ENCODE data around the gene FAM236D. TPM values are rescaled to one million over a fixed set of nuclear protein-coding genes. Genes with fewer than 3 reads are reported as not detected.

FAM236D gene
- total and polyA plus RNA-seq, 2 donors (not counting 1 experiment from before 2014, with no cell fraction given), result not detected

Other genes starting within 250 kb of the FAM236D start
- 41.9 and 47.0 TPM in 2 replicates for gene HDAC8, start 235.4 kb downstream of the FAM236D start, total RNA-seq
- 13.0 and 13.3 TPM in 2 replicates for gene HDAC8, start 235.4 kb downstream of the FAM236D start, polyA plus RNA-seq
- 0.20 and 0.22 TPM in 2 replicates for gene PHKA1, start 93.9 kb downstream of the FAM236D start, total RNA-seq
- gene PHKA1, start 93.9 kb downstream of the FAM236D start, polyA plus RNA-seq, result 0.07 and 0.09 TPM in 2 replicates
- gene DMRTC1B, start 31.3 kb downstream of the FAM236D start, total RNA-seq, result 2.2 and 2.4 TPM in 2 replicates
- gene DMRTC1B, start 31.3 kb downstream of the FAM236D start, polyA plus RNA-seq, result 2.7 and 3.3 TPM in 2 replicates
- not detected in 2 replicates for gene FAM236B, start 25.6 kb downstream of the FAM236D start, total RNA-seq
- not detected in 2 replicates for gene FAM236B, start 25.6 kb downstream of the FAM236D start, polyA plus RNA-seq
- not detected in 2 replicates for gene FAM236C, start 104.4 kb upstream of the FAM236D start, total RNA-seq
- gene FAM236C, start 104.4 kb upstream of the FAM236D start, polyA plus RNA-seq, result not detected in 2 replicates
- gene FAM236A, start 130.0 kb upstream of the FAM236D start, total RNA-seq, result not detected in 2 replicates
- gene FAM236A, start 130.0 kb upstream of the FAM236D start, polyA plus RNA-seq, result not detected in 2 replicates
- gene DMRTC1, start 135.6 kb upstream of the FAM236D start, total RNA-seq, result 0.34 and 0.66 TPM in 2 replicates
- 0.42 and 0.58 TPM in 2 replicates for gene DMRTC1, start 135.6 kb upstream of the FAM236D start, polyA plus RNA-seq
- not detected in 2 replicates for gene PABPC1L2B, start 194.7 kb upstream of the FAM236D start, total RNA-seq
- not detected in 2 replicates for gene PABPC1L2B, start 194.7 kb upstream of the FAM236D start, polyA plus RNA-seq

All from B cell (primary cell).